Liver (tissue), 9 donors: Measurements from ENCODE around the gene LRIG1. TPM values are rescaled to one million over a fixed set of nuclear protein-coding genes. Genes with fewer than 3 reads are reported as not detected.
A peak's percentile ranks its signal among the peaks of the same experiment; 100 is the strongest.

ENCODE experiments used
- DNase-seq: peaks from one replicate; pipeline ENCODE4 v3.0.0-alpha.2; 2017; ENCODE audit warnings: low spot score
- H3K27ac ChIP-seq, 2 donors: one replicate each; pipeline ENCODE4 v1.7.0; 2013; ENCODE audit warnings: inconsistent platforms in 2 of 2, low read length in 2 of 2, control low read depth in 1 of 2, low read depth in 1 of 2, mild to moderate bottlenecking in 1 of 2
- H3K27me3 ChIP-seq, 4 donors: one replicate each; pipeline versions ENCODE4 v1.6.1 to v1.7.0; 2013; ENCODE audit warnings: low read length in 3 of 4, inconsistent platforms in 1 of 4, mild to moderate bottlenecking in 1 of 4, moderate library complexity in 1 of 4; ENCODE audit not compliant: control insufficient read depth in 4 of 4, insufficient read depth in 4 of 4
- H3K36me3 ChIP-seq, 4 donors: one replicate each; pipeline versions ENCODE4 v1.6.1 to v1.7.0; 2013; ENCODE audit warnings: low read length in 3 of 4, mild to moderate bottlenecking in 3 of 4, low read depth in 1 of 4, moderate library complexity in 1 of 4; ENCODE audit not compliant: control insufficient read depth in 4 of 4, insufficient read depth in 3 of 4
- H3K4me1 ChIP-seq, 4 donors: one replicate each; pipeline versions ENCODE4 v1.6.1 to v1.7.0; 2013; ENCODE audit warnings: low read length in 3 of 4, mild to moderate bottlenecking in 3 of 4, moderate library complexity in 1 of 4; ENCODE audit not compliant: control insufficient read depth in 4 of 4, insufficient read depth in 4 of 4
- H3K4me3 ChIP-seq, 3 donors: one replicate each; pipeline versions ENCODE4 v1.6.1 to v1.7.0; 2013; ENCODE audit warnings: low read length in 3 of 3, control low read depth in 1 of 3, low read depth in 1 of 3, mild to moderate bottlenecking in 1 of 3
- H3K9ac ChIP-seq, 2 donors: one replicate each; pipeline ENCODE4 v1.7.0; 2013; ENCODE audit warnings: low read length in 2 of 2, mild to moderate bottlenecking in 2 of 2, moderate library complexity in 2 of 2, control low read depth in 1 of 2, low read depth in 1 of 2
- H3K9me3 ChIP-seq, 4 donors: one replicate each; pipeline versions ENCODE4 v1.6.1 to v1.7.0; 2013; ENCODE audit warnings: low read length in 3 of 4; ENCODE audit not compliant: control insufficient read depth in 4 of 4
- ATF3 ChIP-seq: IDR thresholded peaks from 2 replicates; pipeline ENCODE4 v1.6.1; 2016; ENCODE audit warnings: antibody characterized with exemption
- EGR1 ChIP-seq, 2 donors: IDR thresholded peaks; 2 replicates each; pipeline ENCODE4 v1.6.1; 2016 to 2018; ENCODE audit warnings: antibody characterized with exemption in 2 of 2, low read depth in 2 of 2
- FOXA1 ChIP-seq: IDR thresholded peaks from 2 replicates; pipeline ENCODE4 v1.6.1; 2016; ENCODE audit warnings: antibody characterized with exemption
- FOXA2 ChIP-seq: IDR thresholded peaks from 2 replicates; pipeline ENCODE4 v1.6.1; 2016; ENCODE audit warnings: antibody characterized with exemption
- GABPA ChIP-seq, 2 donors: IDR thresholded peaks in 1 of 2; conservative IDR thresholded peaks in 1 of 2; 2 replicates each; pipeline ENCODE4 v1.6.1; 2016; ENCODE audit warnings: antibody characterized with exemption in 2 of 2, mild to moderate bottlenecking in 1 of 2, moderate library complexity in 1 of 2
- HNF4A ChIP-seq, 2 donors: conservative IDR thresholded peaks; 2 replicates each; pipeline ENCODE4 v1.6.1; 2016; ENCODE audit warnings: antibody characterized with exemption in 2 of 2, mild to moderate bottlenecking in 2 of 2
- JUND ChIP-seq, 2 donors: IDR thresholded peaks; 2 replicates each; pipeline ENCODE4 v1.6.1; 2016; ENCODE audit warnings: antibody characterized with exemption in 2 of 2
- MAX ChIP-seq: IDR thresholded peaks from 2 replicates; pipeline ENCODE4 v1.6.1; 2016; ENCODE audit warnings: antibody characterized with exemption
- NR2F2 ChIP-seq: IDR thresholded peaks from 2 replicates; pipeline ENCODE4 v1.6.1; 2016; ENCODE audit warnings: antibody characterized with exemption
- RXRA ChIP-seq, 2 donors: IDR thresholded peaks; 2 replicates each; pipeline ENCODE4 v1.6.1; 2017 to 2018; ENCODE audit warnings: antibody characterized with exemption in 2 of 2, mild to moderate bottlenecking in 1 of 2
- SP1 ChIP-seq: IDR thresholded peaks from 2 replicates; pipeline ENCODE4 v1.6.1; 2018; ENCODE audit warnings: antibody characterized with exemption, mild to moderate bottlenecking
- YY1 ChIP-seq: IDR thresholded peaks from 2 replicates; pipeline ENCODE4 v1.6.1; 2016; ENCODE audit warnings: antibody characterized with exemption, mild to moderate bottlenecking
- WGBS: extraction: QIAGEN DNeasy Blood & Tissue Kit; methylation state at CpG from one replicate; pipeline ENCODE4 v1.1.7; 2013; 5-methylcytosine and 5-hydroxymethylcytosine counted together
- polyA plus RNA-seq, 2 donors: library from polyadenylated mRNA; stranded (reverse) in 1 of 2; unstranded in 1 of 2; fragments of 200-250 nt in 1 of 2; fragments of >200 nt in 1 of 2; fragmentation: Nextera tagmentation in 1 of 2; extraction: Ambion mirVana in 1 of 2; gene quantifications; one replicate each; pipeline versions ENCODE4 v1.2.1 to v1.2.3, GENCODE V29; 2013 to 2015
- total RNA-seq, 2 donors: library from RNA; depleted of rRNA; stranded (reverse); fragments of >200 nt; gene quantifications; one replicate each; pipeline ENCODE4 v1.2.3, GENCODE V29; 2014
- TF ChIP-seq, protein P1 (sequence below): IDR thresholded peaks from 2 replicates; pipeline ENCODE4 v1.6.1; 2016; ENCODE audit warnings: antibody characterized with exemption, mild to moderate bottlenecking
- TF ChIP-seq, protein P2 (sequence below): IDR thresholded peaks from 2 replicates; pipeline ENCODE4 v1.6.1; 2016; ENCODE audit warnings: antibody characterized with exemption
- donor health status: healthy.
- donor health status: healthy.
- donor health status: healthy.
- donor health status: healthy.
- donor health status: healthy.

LRIG1 gene
- total and polyA plus RNA-seq, 4 donors: 9.4 to 48.9 (median 12.9) TPM

DNA sequence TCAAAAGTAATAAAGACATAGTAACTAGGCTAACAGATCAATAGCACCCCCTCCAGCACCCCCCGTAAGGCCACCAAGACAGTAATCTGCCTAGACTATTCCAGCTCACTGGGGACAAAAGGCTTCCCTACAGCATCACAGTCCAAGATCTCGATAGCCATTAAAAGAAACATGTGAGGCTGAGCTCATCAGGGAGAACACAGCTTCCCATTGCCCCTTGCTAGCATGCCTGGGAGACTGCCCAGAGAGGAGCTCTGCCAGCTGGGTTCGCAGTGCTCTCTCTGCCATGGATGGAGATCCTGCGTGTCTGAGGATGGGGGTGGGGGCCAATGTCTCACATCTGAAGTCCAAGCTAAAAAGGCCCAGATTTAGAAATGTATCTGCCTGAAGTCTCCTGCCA lies 17.8 kb downstream of the LRIG1 start:
- Histone ChIP-seq H3K4me1 (peaks cover 10 to 35% (median 29%) of the 10 kb centered on the region in 4 donors), H3K36me3 (no peaks in the 10 kb centered on the region)
- TF ChIP-seq NR2F2 (no peak), JUND (IDR thresholded peaks at IDR 0.05) (peak in 1 of 2 donors; percentile 25), SP1 (no peak), FOXA2 (no peak), GABPA (IDR thresholded peaks at IDR 0.05 in 1 of 2, conservative IDR thresholded peaks at IDR 0.05 in 1 of 2) (no peak), RXRA (IDR thresholded peaks at IDR 0.05) (no peak), HNF4A (conservative IDR thresholded peaks at IDR 0.05) (peak in 1 of 2 donors; percentile 26), YY1 (no peak)
- TF ChIP-seq, protein P1, sequence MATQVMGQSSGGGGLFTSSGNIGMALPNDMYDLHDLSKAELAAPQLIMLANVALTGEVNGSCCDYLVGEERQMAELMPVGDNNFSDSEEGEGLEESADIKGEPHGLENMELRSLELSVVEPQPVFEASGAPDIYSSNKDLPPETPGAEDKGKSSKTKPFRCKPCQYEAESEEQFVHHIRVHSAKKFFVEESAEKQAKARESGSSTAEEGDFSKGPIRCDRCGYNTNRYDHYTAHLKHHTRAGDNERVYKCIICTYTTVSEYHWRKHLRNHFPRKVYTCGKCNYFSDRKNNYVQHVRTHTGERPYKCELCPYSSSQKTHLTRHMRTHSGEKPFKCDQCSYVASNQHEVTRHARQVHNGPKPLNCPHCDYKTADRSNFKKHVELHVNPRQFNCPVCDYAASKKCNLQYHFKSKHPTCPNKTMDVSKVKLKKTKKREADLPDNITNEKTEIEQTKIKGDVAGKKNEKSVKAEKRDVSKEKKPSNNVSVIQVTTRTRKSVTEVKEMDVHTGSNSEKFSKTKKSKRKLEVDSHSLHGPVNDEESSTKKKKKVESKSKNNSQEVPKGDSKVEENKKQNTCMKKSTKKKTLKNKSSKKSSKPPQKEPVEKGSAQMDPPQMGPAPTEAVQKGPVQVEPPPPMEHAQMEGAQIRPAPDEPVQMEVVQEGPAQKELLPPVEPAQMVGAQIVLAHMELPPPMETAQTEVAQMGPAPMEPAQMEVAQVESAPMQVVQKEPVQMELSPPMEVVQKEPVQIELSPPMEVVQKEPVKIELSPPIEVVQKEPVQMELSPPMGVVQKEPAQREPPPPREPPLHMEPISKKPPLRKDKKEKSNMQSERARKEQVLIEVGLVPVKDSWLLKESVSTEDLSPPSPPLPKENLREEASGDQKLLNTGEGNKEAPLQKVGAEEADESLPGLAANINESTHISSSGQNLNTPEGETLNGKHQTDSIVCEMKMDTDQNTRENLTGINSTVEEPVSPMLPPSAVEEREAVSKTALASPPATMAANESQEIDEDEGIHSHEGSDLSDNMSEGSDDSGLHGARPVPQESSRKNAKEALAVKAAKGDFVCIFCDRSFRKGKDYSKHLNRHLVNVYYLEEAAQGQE: no peak

GRCh38 chr3:66482018-66482404 lies 18.8 kb downstream of the LRIG1 start:
- Histone ChIP-seq H3K27me3 (no peaks in the 10 kb centered on the region), H3K9ac (no peak overlapping the region), H3K4me1 (peaks cover 18 to 45% (median 38%) of the 10 kb centered on the region in 4 donors), H3K4me3 (no peak overlapping the region), H3K27ac (peak overlapping the region in 1 of 2 donors; percentile 11), H3K9me3 (no peaks in the 10 kb centered on the region), H3K36me3 (no peaks in the 10 kb centered on the region)
- DNase-seq: no peak
- TF ChIP-seq EGR1 (IDR thresholded peaks at IDR 0.05; ENCODE audit: low read depth in 2 of 2) (no peak), JUND (IDR thresholded peaks at IDR 0.05) (no peak), MAX (no peak), RXRA (IDR thresholded peaks at IDR 0.05) (no peak), FOXA1 (no peak), GABPA (IDR thresholded peaks at IDR 0.05 in 1 of 2, conservative IDR thresholded peaks at IDR 0.05 in 1 of 2) (no peak), YY1 (no peak), ATF3 (no peak), NR2F2 (no peak)
- TF ChIP-seq, protein P1: no peak
- TF ChIP-seq, protein P2, sequence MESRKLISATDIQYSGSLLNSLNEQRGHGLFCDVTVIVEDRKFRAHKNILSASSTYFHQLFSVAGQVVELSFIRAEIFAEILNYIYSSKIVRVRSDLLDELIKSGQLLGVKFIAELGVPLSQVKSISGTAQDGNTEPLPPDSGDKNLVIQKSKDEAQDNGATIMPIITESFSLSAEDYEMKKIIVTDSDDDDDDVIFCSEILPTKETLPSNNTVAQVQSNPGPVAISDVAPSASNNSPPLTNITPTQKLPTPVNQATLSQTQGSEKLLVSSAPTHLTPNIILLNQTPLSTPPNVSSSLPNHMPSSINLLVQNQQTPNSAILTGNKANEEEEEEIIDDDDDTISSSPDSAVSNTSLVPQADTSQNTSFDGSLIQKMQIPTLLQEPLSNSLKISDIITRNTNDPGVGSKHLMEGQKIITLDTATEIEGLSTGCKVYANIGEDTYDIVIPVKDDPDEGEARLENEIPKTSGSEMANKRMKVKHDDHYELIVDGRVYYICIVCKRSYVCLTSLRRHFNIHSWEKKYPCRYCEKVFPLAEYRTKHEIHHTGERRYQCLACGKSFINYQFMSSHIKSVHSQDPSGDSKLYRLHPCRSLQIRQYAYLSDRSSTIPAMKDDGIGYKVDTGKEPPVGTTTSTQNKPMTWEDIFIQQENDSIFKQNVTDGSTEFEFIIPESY: no peak
- whole genome bisulfite sequencing: 79% methylated on average over 6 of the region's 6 CpGs

More for the DNA sequence above, 17.8 kb downstream of the LRIG1 start:
- no peak overlapping the region for H3K4me3 ChIP-seq
- no peak overlapping the region for H3K9ac ChIP-seq
- DNase-seq: no peak
- 41% methylated on average over 4 of the region's 4 CpGs for WGBS
- no peaks in the 10 kb centered on the region for H3K9me3 ChIP-seq
- no peaks in the 10 kb centered on the region for H3K27me3 ChIP-seq
- peak overlapping the region in 1 of 2 donors; percentile 3 for H3K27ac ChIP-seq
